ENCODE results near the gene EFNA5.

The EFNA5 gene

GRCh38 chr5:107478068-107478641 is 192.6 kb downstream of the EFNA5 start:
- Histone ChIP-seq H3K27me3 (ENCODE audit: insufficient read depth, low read depth, severe bottlenecking) (no peaks in the 10 kb centered on the region), H3K4me3 (ENCODE audit: low read depth, low read length) (no peak overlapping the region), H3K9me3 (ENCODE audit: severe bottlenecking) (no peaks in the 10 kb centered on the region), H3K27ac (no peak overlapping the region), H3K36me3 (no peaks in the 10 kb centered on the region)
- no peak for DNase-seq
- TF ChIP-seq CTCF (IDR thresholded peaks at IDR 0.05; ENCODE audit: low read depth, low read length), result no peak

GRCh38 chr5:107477492-107477891 is 193.2 kb downstream of the EFNA5 start:
- Histone ChIP-seq H3K9me3 (ENCODE audit: severe bottlenecking) (no peaks in the 10 kb centered on the region), H3K36me3 (no peaks in the 10 kb centered on the region), H3K27me3 (ENCODE audit: insufficient read depth, low read depth, severe bottlenecking) (no peaks in the 10 kb centered on the region), H3K4me3 (ENCODE audit: low read depth, low read length) (no peak overlapping the region), H3K27ac (no peak overlapping the region)
- DNase-seq, result no peak
- no peak for TF ChIP-seq CTCF (IDR thresholded peaks at IDR 0.05; ENCODE audit: low read depth, low read length)

- no peaks in the 10 kb centered on the region for H3K27me3 ChIP-seq (ENCODE audit: insufficient read depth, low read depth, severe bottlenecking)
- H3K27ac ChIP-seq, result no peak overlapping the region
- no peak for DNase-seq
- H3K36me3 ChIP-seq, result no peaks in the 10 kb centered on the region
- H3K9me3 ChIP-seq (ENCODE audit: severe bottlenecking), result no peaks in the 10 kb centered on the region
- no peak for TF ChIP-seq CTCF (IDR thresholded peaks at IDR 0.05; ENCODE audit: low read depth, low read length)
- H3K4me3 ChIP-seq (ENCODE audit: low read depth, low read length), result no peak overlapping the region
Measured at GRCh38 chr5:107476783-107477182, 194.0 kb downstream of the EFNA5 start.

- no peak overlapping the region for H3K4me3 ChIP-seq (ENCODE audit: low read depth, low read length)
- H3K27ac ChIP-seq, result no peak overlapping the region
- H3K27me3 ChIP-seq (ENCODE audit: insufficient read depth, low read depth, severe bottlenecking), result no peaks in the 10 kb centered on the region
- no peak for TF ChIP-seq CTCF (IDR thresholded peaks at IDR 0.05; ENCODE audit: low read depth, low read length)
- H3K36me3 ChIP-seq, result no peaks in the 10 kb centered on the region
- no peak for DNase-seq
- no peaks in the 10 kb centered on the region for H3K9me3 ChIP-seq (ENCODE audit: severe bottlenecking)
Measured at GRCh38 chr5:107474716-107475489, 195.8 kb downstream of the EFNA5 start.

GRCh38 chr5:107474361-107474715 is 196.4 kb downstream of the EFNA5 start:
- DNase-seq, result no peak
- no peak overlapping the region for H3K27ac ChIP-seq
- H3K27me3 ChIP-seq (ENCODE audit: insufficient read depth, low read depth, severe bottlenecking), result no peaks in the 10 kb centered on the region
- H3K4me3 ChIP-seq (ENCODE audit: low read depth, low read length), result no peak overlapping the region
- no peaks in the 10 kb centered on the region for H3K9me3 ChIP-seq (ENCODE audit: severe bottlenecking)
- no peak for TF ChIP-seq CTCF (IDR thresholded peaks at IDR 0.05; ENCODE audit: low read depth, low read length)
- H3K36me3 ChIP-seq, result no peaks in the 10 kb centered on the region

All from WERI-Rb-1 (cell line).